HEK293 (cell line): ENCODE results near the gene MSI2.
A peak's percentile ranks its signal among the peaks of the same experiment; 100 is the strongest.

Source experiments
- BCL11A ChIP-seq: fragments of 450-650 bp; formaldehyde crosslinking; IDR thresholded peaks from 2 replicates; pipeline ENCODE4 v1.5.1; 2016; ENCODE audit warnings: low read depth, missing biosample characterization, missing genetic modification characterization
- GLI2 ChIP-seq: fragments of 450-650 bp; formaldehyde crosslinking; IDR thresholded peaks from 2 replicates; pipeline ENCODE4; 2017; ENCODE audit warnings: missing biosample characterization, missing genetic modification characterization, low read depth, borderline replicate concordance
- HOXA7 ChIP-seq: sonication (generic); formaldehyde crosslinking; IDR thresholded peaks from 2 replicates; pipeline ENCODE4 v1.8.1; 2022; ENCODE audit warnings: missing genetic modification reagents, borderline replicate concordance
- IKZF3 ChIP-seq: fragments of 450-650 bp; IDR thresholded peaks from 2 replicates; pipeline ENCODE4 v1.5.0; 2018; ENCODE audit warnings: missing biosample characterization, mild to moderate bottlenecking, missing genetic modification characterization, moderate library complexity
- SP3 ChIP-seq: fragments of 450-650 bp; formaldehyde crosslinking; IDR thresholded peaks from 2 replicates; pipeline ENCODE4 v1.5.1; 2016; ENCODE audit warnings: missing biosample characterization, missing genetic modification characterization
- ZNF121 ChIP-seq: fragments of 450-650 bp; formaldehyde crosslinking; IDR thresholded peaks from 2 replicates; pipeline ENCODE4 v1.5.1; 2016; ENCODE audit warnings: missing biosample characterization, missing genetic modification characterization
- ZNF146 ChIP-seq: fragments of 450-650 bp; formaldehyde crosslinking; IDR thresholded peaks from 2 replicates; pipeline ENCODE4 v1.5.1; 2016; ENCODE audit warnings: missing biosample characterization, missing genetic modification characterization
- ZNF555 ChIP-seq: fragments of 450-650 bp; formaldehyde crosslinking; conservative IDR thresholded peaks from 2 replicates; pipeline ENCODE4 v1.5.1; 2017; ENCODE audit warnings: missing biosample characterization, mild to moderate bottlenecking, missing genetic modification characterization, inconsistent platforms
- ZNF623 ChIP-seq: fragments of 450-650 bp; formaldehyde crosslinking; IDR thresholded peaks from 2 replicates; pipeline ENCODE4 v1.5.1; 2016; ENCODE audit warnings: missing biosample characterization, missing genetic modification characterization
- ZNF785 ChIP-seq: fragments of 450-650 bp; formaldehyde crosslinking; IDR thresholded peaks from 2 replicates; pipeline ENCODE4 v1.5.1; 2016; ENCODE audit warnings: missing biosample characterization, missing genetic modification characterization
- TF ChIP-seq, protein P1 (sequence below): fragments of 450-650 bp; formaldehyde crosslinking; IDR thresholded peaks from 2 replicates; pipeline ENCODE4 v1.5.1; 2016; ENCODE audit warnings: missing biosample characterization, missing genetic modification characterization
- TF ChIP-seq, protein P2 (sequence below): fragments of 450-650 bp; formaldehyde crosslinking; IDR thresholded peaks from 2 replicates; pipeline ENCODE4 v1.5.1; 2016; ENCODE audit warnings: missing biosample characterization, missing genetic modification characterization
- TF ChIP-seq, protein P3 (sequence below): fragments of 450-650 bp; formaldehyde crosslinking; IDR thresholded peaks from 2 replicates; pipeline ENCODE4 v1.5.1; 2016; ENCODE audit warnings: missing biosample characterization, missing genetic modification characterization
- TF ChIP-seq, protein P4 (sequence below): fragments of 450-650 bp; formaldehyde crosslinking; IDR thresholded peaks from 2 replicates; pipeline ENCODE4 v1.5.0; 2017; ENCODE audit warnings: missing biosample characterization, missing genetic modification characterization, borderline replicate concordance

DNA sequence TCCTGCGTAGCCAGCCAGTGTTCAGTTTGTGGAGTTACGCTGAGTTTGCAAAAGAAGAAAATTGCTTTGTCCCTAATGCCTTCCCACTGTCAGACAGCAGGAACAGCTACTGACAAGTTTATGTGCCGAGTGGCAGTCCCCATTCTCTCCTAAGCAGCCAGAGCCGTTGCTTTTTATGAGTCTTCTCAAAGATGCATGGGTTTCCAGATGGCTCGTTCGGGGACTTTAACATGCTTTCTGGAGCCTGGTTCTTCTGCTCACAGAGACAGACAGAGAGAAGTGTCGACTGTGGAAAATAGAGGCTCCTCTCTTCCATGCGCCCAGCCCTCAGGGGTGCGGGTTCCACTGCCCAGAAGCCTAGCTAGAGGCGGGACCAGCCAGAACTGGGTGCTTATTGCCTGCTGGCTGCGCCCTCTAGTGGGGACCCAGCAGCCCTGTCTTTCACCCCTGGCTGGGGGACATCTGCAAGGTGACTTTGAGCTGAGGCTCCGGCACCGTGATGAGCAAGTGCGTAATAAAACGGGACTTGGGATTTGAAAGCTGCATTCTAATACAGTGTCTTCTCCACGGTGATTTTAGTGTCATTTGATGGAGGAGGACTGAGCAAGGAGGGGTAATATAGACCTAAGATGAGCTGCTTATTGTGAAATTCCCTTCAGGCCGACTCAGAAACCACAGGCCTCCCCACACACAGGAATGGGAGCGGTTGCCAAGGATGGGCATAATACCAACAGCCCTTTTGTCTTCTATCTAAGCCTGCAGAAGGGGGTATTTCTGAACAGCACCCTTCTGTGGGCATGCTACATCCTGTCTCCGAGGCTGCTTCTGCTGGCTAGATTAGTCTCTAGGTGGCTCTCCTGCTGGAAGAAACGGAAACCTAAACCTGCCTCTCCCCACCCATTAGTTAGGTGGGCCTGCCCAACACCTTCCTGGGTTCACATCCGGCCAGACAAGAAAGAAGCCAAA lies 415.6 kb downstream of the MSI2 start:
- TF ChIP-seq, protein P1, sequence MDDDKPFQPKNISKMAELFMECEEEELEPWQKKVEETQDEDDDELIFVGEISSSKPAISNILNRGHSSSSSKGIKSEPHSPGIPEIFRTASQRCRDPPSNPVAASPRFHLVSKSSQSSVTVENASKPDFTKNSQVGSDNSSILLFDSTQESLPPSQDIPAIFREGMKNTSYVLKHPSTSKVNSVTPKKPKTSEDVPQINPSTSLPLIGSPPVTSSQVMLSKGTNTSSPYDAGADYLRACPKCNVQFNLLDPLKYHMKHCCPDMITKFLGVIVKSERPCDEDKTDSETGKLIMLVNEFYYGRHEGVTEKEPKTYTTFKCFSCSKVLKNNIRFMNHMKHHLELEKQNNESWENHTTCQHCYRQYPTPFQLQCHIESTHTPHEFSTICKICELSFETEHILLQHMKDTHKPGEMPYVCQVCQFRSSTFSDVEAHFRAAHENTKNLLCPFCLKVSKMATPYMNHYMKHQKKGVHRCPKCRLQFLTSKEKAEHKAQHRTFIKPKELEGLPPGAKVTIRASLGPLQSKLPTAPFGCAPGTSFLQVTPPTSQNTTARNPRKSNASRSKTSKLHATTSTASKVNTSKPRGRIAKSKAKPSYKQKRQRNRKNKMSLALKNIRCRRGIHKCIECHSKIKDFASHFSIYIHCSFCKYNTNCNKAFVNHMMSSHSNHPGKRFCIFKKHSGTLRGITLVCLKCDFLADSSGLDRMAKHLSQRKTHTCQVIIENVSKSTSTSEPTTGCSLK (tag by site-specific recombination) = no peak
- TF ChIP-seq ZNF146 (tag by site-specific recombination) = no peak
- TF ChIP-seq HOXA7 (CRISPR knock-in tag) = no peak
- TF ChIP-seq, protein P2, sequence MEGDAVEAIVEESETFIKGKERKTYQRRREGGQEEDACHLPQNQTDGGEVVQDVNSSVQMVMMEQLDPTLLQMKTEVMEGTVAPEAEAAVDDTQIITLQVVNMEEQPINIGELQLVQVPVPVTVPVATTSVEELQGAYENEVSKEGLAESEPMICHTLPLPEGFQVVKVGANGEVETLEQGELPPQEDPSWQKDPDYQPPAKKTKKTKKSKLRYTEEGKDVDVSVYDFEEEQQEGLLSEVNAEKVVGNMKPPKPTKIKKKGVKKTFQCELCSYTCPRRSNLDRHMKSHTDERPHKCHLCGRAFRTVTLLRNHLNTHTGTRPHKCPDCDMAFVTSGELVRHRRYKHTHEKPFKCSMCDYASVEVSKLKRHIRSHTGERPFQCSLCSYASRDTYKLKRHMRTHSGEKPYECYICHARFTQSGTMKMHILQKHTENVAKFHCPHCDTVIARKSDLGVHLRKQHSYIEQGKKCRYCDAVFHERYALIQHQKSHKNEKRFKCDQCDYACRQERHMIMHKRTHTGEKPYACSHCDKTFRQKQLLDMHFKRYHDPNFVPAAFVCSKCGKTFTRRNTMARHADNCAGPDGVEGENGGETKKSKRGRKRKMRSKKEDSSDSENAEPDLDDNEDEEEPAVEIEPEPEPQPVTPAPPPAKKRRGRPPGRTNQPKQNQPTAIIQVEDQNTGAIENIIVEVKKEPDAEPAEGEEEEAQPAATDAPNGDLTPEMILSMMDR (tag by site-specific recombination) = peak; percentile 82
- TF ChIP-seq SP3 (tag by site-specific recombination) = peak; percentile 47; the same call in 1 of the 2 replicates
- TF ChIP-seq ZNF555 (tag by site-specific recombination) = no peak
- TF ChIP-seq ZNF121 (tag by site-specific recombination) = no peak
- TF ChIP-seq GLI2 = no peak
- TF ChIP-seq IKZF3 = no peak
- no peak for TF ChIP-seq ZNF623 (tag by site-specific recombination)
- TF ChIP-seq, protein P3, sequence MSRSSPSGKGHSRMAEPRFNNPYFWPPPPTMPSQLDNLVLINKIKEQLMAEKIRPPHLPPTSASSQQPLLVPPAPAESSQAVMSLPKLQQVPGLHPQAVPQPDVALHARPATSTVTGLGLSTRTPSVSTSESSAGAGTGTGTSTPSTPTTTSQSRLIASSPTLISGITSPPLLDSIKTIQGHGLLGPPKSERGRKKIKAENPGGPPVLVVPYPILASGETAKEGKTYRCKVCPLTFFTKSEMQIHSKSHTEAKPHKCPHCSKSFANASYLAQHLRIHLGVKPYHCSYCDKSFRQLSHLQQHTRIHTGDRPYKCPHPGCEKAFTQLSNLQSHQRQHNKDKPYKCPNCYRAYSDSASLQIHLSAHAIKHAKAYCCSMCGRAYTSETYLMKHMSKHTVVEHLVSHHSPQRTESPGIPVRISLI (tag by site-specific recombination) = no peak
- no peak for TF ChIP-seq BCL11A (tag by site-specific recombination)
- TF ChIP-seq ZNF785 = no peak
- TF ChIP-seq, protein P4, sequence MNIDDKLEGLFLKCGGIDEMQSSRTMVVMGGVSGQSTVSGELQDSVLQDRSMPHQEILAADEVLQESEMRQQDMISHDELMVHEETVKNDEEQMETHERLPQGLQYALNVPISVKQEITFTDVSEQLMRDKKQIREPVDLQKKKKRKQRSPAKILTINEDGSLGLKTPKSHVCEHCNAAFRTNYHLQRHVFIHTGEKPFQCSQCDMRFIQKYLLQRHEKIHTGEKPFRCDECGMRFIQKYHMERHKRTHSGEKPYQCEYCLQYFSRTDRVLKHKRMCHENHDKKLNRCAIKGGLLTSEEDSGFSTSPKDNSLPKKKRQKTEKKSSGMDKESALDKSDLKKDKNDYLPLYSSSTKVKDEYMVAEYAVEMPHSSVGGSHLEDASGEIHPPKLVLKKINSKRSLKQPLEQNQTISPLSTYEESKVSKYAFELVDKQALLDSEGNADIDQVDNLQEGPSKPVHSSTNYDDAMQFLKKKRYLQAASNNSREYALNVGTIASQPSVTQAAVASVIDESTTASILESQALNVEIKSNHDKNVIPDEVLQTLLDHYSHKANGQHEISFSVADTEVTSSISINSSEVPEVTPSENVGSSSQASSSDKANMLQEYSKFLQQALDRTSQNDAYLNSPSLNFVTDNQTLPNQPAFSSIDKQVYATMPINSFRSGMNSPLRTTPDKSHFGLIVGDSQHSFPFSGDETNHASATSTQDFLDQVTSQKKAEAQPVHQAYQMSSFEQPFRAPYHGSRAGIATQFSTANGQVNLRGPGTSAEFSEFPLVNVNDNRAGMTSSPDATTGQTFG (tag by site-specific recombination) = no peak
